NCI-H526 treated with DMSO at 0.1 percent for 48 hours (cell line): ENCODE measurements around the gene NUDT2.
"Not testable (repeated sequence)": the region's sequence is repeated elsewhere in the genome, so short reads cannot be mapped to it uniquely, and the experiment has no call there.

ENCODE experiments used
- DNase-seq: peaks from one replicate; lab custom pipeline; 2025; lab: John Stamatoyannopoulos, UW

The NUDT2 gene

GRCh38 chr9:34328987-34329832 lies at the start of gene NUDT2, which contains the start of gene KIF24:
Gene NUDT2 (plus strand): TSS chr9:34329569. CDS start chr9:34339040, 9,471 bp downstream.
Gene KIF24 (minus strand): TSS chr9:34329268. CDS start chr9:34311346, 17,922 bp downstream.
- DNase-seq = peak; percentile 99

- DNase-seq = no peak
Observed at GRCh38 chr9:34282096-34282495, 47.3 kb upstream of the NUDT2 start.

- DNase-seq = no peak
Observed at GRCh38 chr9:34289159-34289558, 40.2 kb upstream of the NUDT2 start.

GRCh38 chr9:34291023-34291422 lies 38.3 kb upstream of the NUDT2 start:
- no peak for DNase-seq

GRCh38 chr9:34291423-34291822 lies 37.9 kb upstream of the NUDT2 start:
- no peak for DNase-seq

GRCh38 chr9:34292552-34292951 lies 36.8 kb upstream of the NUDT2 start:
- DNase-seq = no peak

GRCh38 chr9:34301064-34301463 lies 28.3 kb upstream of the NUDT2 start:
- DNase-seq = not testable (repeated sequence)

- not testable (repeated sequence) for DNase-seq
Observed at GRCh38 chr9:34308316-34308715, 21.1 kb upstream of the NUDT2 start.

- DNase-seq = no peak
Observed at GRCh38 chr9:34310215-34310614, 19.2 kb upstream of the NUDT2 start.

GRCh38 chr9:34311499-34312185 lies 17.7 kb upstream of the NUDT2 start:
- DNase-seq = no peak

- DNase-seq = no peak
Observed at GRCh38 chr9:34317436-34317835, 11.9 kb upstream of the NUDT2 start.

- no peak for DNase-seq
Observed at GRCh38 chr9:34318163-34318790, 11.1 kb upstream of the NUDT2 start.

- no peak for DNase-seq
Observed at GRCh38 chr9:34321451-34321850, 7.9 kb upstream of the NUDT2 start.

GRCh38 chr9:34322899-34323591 lies 6.3 kb upstream of the NUDT2 start:
- DNase-seq = no peak

- no peak for DNase-seq
Observed at GRCh38 chr9:34326690-34327089, 2.7 kb upstream of the NUDT2 start.

GRCh38 chr9:34328500-34328986 lies 826 bp upstream of the NUDT2 start:
- DNase-seq = peak; percentile 56

GRCh38 chr9:34331196-34331595 lies 1.8 kb downstream of the NUDT2 start:
- DNase-seq = no peak

- DNase-seq = peak; percentile 39
Observed at GRCh38 chr9:34332076-34332964, 3.0 kb downstream of the NUDT2 start.

- no peak for DNase-seq
Observed at GRCh38 chr9:34333836-34334235, 4.5 kb downstream of the NUDT2 start.

- peak; percentile 64 for DNase-seq
Observed at GRCh38 chr9:34334337-34334824, 5.0 kb downstream of the NUDT2 start.

GRCh38 chr9:34334916-34335315 lies 5.5 kb downstream of the NUDT2 start:
- no peak for DNase-seq
